ENCODE data around the gene MPZL3.
"Not testable (repeated sequence)": the region's sequence is repeated elsewhere in the genome, so short reads cannot be mapped to it uniquely, and the experiment has no call there.

MPZL3 gene

GRCh38 chr11:118200901-118201680, 51.1 kb downstream of the MPZL3 start:
- Histone ChIP-seq H3K9me3 (ENCODE audit: low read depth, low read length) (no peaks in the 10 kb centered on the region), H3K9ac (ENCODE audit: insufficient read length) (no peak overlapping the region), H3K27ac (no peak overlapping the region), H3K36me3 (ENCODE audit: insufficient read depth, low read length) (no peaks in the 10 kb centered on the region), H3K4me3 (no peak overlapping the region)
- TF ChIP-seq EZH2 (IDR thresholded peaks at IDR 0.05) (no peak), FOXP2 (optimal IDR thresholded peaks at IDR 0.05; ENCODE audit: control extremely low read depth, extremely low read length, insufficient read depth) (no peak), POLR2AphosphoS5 (IDR thresholded peaks at IDR 0.05; ENCODE audit: borderline replicate concordance, low read depth, low read length) (no peak)
- no peak for DNase-seq (ENCODE audit: low read depth, low spot score)

GRCh38 chr11:118200497-118200896, 51.7 kb downstream of the MPZL3 start:
- H3K27ac ChIP-seq = no peak overlapping the region
- no peak overlapping the region for H3K4me3 ChIP-seq
- H3K9me3 ChIP-seq (ENCODE audit: low read depth, low read length) = no peaks in the 10 kb centered on the region
- DNase-seq (ENCODE audit: low read depth, low spot score) = no peak
- no peak for TF ChIP-seq EZH2 (IDR thresholded peaks at IDR 0.05)
- TF ChIP-seq FOXP2 (optimal IDR thresholded peaks at IDR 0.05; ENCODE audit: control extremely low read depth, extremely low read length, insufficient read depth) = no peak
- no peak for TF ChIP-seq POLR2AphosphoS5 (IDR thresholded peaks at IDR 0.05; ENCODE audit: borderline replicate concordance, low read depth, low read length)
- H3K36me3 ChIP-seq (ENCODE audit: insufficient read depth, low read length) = no peaks in the 10 kb centered on the region
- H3K9ac ChIP-seq (ENCODE audit: insufficient read length) = no peak overlapping the region

DNA sequence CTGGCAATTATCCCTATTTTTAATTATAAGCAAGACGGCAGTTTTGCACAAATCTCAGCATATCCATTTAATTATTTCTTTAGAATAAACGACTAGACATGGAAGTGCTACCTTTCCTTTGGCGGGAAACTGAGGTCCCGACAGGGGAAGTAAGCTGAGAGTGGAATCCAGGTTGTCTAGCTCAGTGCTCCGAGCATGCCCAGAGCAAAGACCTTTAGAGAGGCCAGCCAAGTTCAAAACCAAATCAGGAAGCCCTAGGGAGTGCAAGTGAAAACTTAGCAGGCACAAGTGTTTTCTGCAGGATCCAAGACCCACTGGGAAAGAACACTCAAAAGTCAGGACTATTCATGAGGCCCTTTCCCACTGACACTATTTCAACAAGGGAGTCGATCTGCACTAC, 53.0 kb downstream of the MPZL3 start:
- Histone ChIP-seq H3K9ac (ENCODE audit: insufficient read length) (no peak overlapping the region), H3K9me3 (ENCODE audit: low read depth, low read length) (no peaks in the 10 kb centered on the region), H3K36me3 (ENCODE audit: insufficient read depth, low read length) (no peaks in the 10 kb centered on the region), H3K27ac (no peak overlapping the region), H3K4me3 (no peak overlapping the region)
- TF ChIP-seq POLR2AphosphoS5 (IDR thresholded peaks at IDR 0.05; ENCODE audit: borderline replicate concordance, low read depth, low read length) = no peak
- TF ChIP-seq FOXP2 (optimal IDR thresholded peaks at IDR 0.05; ENCODE audit: control extremely low read depth, extremely low read length, insufficient read depth) = no peak
- no peak for TF ChIP-seq EZH2 (IDR thresholded peaks at IDR 0.05)
- no peak for DNase-seq (ENCODE audit: low read depth, low spot score)

DNA sequence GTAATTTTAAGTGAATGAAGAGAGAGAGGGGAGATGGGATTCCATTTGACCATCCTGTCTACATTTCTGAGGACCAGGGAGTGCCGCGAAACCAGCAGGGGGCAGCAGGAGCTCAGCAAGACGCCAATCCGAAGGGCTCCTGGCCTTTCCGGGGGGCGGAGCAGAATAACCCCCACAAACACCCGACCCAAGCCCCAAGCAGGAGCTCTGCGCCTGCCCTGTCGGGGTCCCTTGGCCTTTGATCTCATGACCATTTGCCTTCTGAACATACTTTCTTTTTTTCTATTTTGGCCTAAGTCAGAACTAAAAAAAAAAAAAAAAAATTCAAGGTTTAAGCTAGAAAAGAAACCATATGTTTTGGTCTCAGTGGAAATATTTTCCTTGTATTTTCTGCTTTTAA, 53.8 kb downstream of the MPZL3 start:
- Histone ChIP-seq H3K27ac (no peak overlapping the region), H3K4me3 (peak overlapping the region; percentile 40), H3K9me3 (ENCODE audit: low read depth, low read length) (no peaks in the 10 kb centered on the region), H3K36me3 (ENCODE audit: insufficient read depth, low read length) (no peaks in the 10 kb centered on the region), H3K9ac (ENCODE audit: insufficient read length) (no peak overlapping the region)
- TF ChIP-seq POLR2AphosphoS5 (IDR thresholded peaks at IDR 0.05; ENCODE audit: borderline replicate concordance, low read depth, low read length) = no peak
- no peak for TF ChIP-seq EZH2 (IDR thresholded peaks at IDR 0.05)
- TF ChIP-seq FOXP2 (optimal IDR thresholded peaks at IDR 0.05; ENCODE audit: control extremely low read depth, extremely low read length, insufficient read depth) = no peak
- no peak for DNase-seq (ENCODE audit: low read depth, low spot score)

DNA sequence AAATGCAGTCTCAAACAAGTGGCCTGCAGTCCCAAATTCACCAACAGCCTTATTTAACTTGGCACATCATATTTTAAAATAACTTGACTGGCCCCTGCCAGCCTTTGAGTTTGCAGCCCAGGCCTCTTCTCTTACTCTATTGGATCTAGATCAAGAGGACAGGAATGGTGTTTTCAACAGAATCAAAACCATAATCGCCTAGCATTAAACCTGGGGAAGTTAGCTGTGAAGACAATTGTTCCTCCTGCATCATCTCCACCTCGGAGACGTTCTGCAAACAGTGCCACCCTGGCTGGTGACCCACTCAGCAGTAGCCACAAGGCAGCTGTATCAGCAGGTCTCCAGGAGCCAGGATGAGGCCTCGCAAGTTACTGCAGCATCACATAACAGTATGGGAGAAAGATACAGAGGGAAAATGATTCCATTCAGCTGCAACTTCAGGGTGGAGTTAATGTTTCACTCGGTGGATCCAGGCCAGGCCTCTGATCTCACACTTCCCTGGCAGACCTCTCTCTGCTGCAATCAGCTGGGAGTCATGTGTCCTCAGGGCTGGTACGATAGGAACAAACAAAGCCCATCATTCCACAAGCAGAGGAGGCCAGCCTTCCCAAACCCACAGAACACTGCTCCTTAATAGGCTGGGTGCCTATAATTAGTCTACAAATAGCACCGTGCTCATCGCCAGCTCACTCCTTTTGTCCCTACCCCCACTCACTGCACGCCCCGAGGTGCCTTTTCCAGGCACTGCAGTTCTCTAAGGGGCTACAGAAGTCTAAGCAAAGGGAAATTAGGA, 57.1 kb downstream of the MPZL3 start:
- DNase-seq (ENCODE audit: low read depth, low spot score) = no peak
- no peak overlapping the region for H3K9ac ChIP-seq (ENCODE audit: insufficient read length)
- H3K9me3 ChIP-seq (ENCODE audit: low read depth, low read length) = no peaks in the 10 kb centered on the region
- H3K4me3 ChIP-seq = no peak overlapping the region
- H3K36me3 ChIP-seq (ENCODE audit: insufficient read depth, low read length) = no peaks in the 10 kb centered on the region
- H3K27ac ChIP-seq = no peak overlapping the region
- no peak for TF ChIP-seq POLR2AphosphoS5 (IDR thresholded peaks at IDR 0.05; ENCODE audit: borderline replicate concordance, low read depth, low read length)
- no peak for TF ChIP-seq EZH2 (IDR thresholded peaks at IDR 0.05)
- no peak for TF ChIP-seq FOXP2 (optimal IDR thresholded peaks at IDR 0.05; ENCODE audit: control extremely low read depth, extremely low read length, insufficient read depth)

DNA sequence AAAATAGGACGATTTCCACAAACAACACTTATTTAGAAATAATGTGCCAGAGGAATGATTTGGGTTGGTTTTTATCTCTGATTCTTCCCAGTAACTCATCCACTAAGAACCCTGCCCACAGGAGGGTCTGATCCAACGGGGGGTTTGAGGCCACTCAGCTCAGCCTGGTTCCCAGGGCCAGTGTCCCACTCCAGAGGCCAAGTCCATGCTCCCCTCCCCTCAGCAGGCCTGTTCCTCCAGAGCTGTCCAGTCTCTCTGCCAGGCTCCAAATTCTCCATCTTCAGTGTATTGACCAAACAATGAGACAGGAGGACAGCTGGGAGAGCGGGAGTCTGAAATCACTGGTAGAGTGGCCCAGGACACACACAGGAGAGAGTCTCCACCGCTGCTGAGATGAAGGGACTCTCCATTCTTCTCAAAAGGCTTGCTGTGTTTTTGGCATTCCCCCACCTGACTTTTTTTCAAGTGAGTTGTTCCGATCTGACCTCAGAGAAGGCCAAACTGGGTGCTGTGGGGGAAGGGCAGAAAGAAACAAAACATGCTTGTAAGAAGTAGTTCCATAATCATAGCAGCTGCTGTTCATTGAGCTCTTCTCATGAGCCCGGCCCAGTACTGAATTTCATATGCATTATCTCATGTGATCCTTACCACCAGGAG, 58.1 kb downstream of the MPZL3 start:
- TF ChIP-seq EZH2 (IDR thresholded peaks at IDR 0.05) (no peak), FOXP2 (optimal IDR thresholded peaks at IDR 0.05; ENCODE audit: control extremely low read depth, extremely low read length, insufficient read depth) (no peak), POLR2AphosphoS5 (IDR thresholded peaks at IDR 0.05; ENCODE audit: borderline replicate concordance, low read depth, low read length) (no peak)
- Histone ChIP-seq H3K4me3 (no peak overlapping the region), H3K27ac (no peak overlapping the region), H3K9ac (ENCODE audit: insufficient read length) (no peak overlapping the region), H3K9me3 (ENCODE audit: low read depth, low read length) (no peaks in the 10 kb centered on the region), H3K36me3 (ENCODE audit: insufficient read depth, low read length) (no peaks in the 10 kb centered on the region)
- DNase-seq (ENCODE audit: low read depth, low spot score) = no peak

- not testable (repeated sequence) for DNase-seq (ENCODE audit: low read depth, low spot score); H3K9me3 ChIP-seq (ENCODE audit: low read depth, low read length); H3K4me3 ChIP-seq; H3K9ac ChIP-seq (ENCODE audit: insufficient read length); H3K27ac ChIP-seq; H3K36me3 ChIP-seq (ENCODE audit: insufficient read depth, low read length)
Observed at GRCh38 chr11:118192817-118193216, 59.3 kb downstream of the MPZL3 start.

- H3K36me3 ChIP-seq (ENCODE audit: insufficient read depth, low read length); H3K4me3 ChIP-seq; DNase-seq (ENCODE audit: low read depth, low spot score); H3K9ac ChIP-seq (ENCODE audit: insufficient read length); H3K9me3 ChIP-seq (ENCODE audit: low read depth, low read length); H3K27ac ChIP-seq: not testable (repeated sequence)
Observed at GRCh38 chr11:118190942-118191506, 61.1 kb downstream of the MPZL3 start.

Measured in SK-N-MC (cell line).